ENCODE measurements around the gene MRPS9.

The MRPS9 gene

GRCh38 chr2:105125920-105126319, 88.1 kb downstream of the MRPS9 start:
- DNase-seq, result no peak

DNA sequence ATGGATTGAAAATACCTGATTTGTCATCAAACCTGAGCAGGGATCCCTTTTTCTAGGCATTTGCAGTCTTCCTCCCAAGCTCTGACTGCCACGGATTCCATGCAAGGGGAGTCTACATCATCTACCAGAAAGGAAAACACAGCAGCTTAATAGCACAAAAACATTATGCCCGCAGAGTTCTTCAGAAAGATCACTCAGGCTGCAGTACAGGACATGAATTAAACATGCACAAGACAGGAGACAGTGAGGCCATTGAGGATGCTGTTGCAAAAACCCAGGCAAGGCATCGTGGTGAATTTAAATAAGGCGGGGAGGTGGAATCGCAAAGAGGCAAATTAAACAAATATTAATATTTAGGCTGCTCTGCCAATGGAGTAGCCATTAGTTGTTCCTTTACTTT, 88.5 kb downstream of the MRPS9 start:
- DNase-seq, result no peak

DNA sequence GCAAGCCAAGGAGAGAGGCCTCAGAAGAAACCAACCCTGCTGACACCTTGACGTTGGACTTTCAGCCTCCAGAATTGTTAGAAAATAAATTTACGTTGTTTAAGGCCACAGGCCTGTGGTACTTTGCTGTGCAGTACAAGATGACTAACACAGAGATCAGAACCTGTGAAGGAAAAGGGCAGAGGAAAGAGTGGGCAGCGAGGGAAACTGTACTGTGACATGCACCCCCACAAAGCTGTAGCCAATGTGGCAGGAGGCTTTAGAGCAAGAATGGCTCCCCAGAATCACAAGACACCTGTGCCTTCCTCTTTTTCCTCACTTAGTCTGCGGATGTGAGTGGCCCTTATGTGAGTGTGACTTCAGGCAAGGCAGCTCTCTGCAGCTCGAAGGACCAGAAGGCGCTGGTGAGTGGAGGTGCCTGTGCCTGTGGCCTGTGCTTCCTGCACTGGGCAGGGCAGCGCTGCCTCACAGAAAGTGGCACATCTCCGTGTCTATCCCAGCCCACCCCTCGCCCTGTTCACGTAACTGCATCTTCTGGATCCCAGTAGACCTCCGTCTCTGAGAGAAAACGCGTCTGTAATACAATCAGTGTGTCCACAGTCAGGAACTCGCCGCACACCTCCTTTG, 89.5 kb downstream of the MRPS9 start:
- DNase-seq, result no peak

DNA sequence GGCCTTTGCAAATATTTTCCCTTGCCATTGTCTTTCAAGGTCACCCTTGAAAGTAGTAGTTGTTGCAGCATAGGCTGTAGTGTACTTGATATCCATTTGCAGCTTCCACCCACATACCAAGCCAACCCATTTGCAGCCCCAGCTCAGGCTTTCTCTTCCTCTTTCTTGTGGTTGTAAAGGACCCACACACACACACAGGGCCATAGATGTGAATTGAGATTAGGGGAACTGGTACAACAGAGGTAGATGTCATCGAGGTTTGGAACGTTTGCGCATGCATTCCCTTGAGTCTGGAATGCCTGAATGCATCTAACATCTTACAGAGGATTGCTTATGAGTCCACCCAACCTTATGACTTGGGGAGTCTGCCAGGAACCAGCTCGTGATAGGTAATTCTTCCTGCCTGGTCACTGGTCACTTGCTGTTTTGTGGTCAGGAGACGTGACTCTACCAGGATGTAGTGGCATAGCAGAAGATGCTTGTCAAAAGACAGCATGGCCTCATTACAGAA, 91.9 kb downstream of the MRPS9 start:
- DNase-seq, result no peak

DNA sequence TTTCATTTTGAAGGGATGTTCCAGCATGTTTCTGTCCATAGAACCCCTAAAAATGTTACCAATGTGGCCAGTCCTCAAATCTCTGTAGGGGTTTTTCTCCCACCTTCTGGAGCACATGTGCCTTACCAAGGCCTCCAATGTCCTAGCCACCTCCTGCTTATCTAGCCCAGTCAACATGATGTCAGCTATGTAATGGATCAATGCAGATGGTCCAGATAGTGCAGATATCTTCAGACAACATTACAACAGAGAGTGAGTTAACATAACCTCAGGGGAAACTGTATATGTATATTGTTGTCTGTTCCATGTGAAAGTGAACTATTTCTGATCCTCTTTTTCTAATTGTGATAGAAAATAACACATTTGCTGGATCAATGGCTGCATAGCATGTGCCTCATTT, 92.7 kb downstream of the MRPS9 start:
- DNase-seq, result no peak

DNA sequence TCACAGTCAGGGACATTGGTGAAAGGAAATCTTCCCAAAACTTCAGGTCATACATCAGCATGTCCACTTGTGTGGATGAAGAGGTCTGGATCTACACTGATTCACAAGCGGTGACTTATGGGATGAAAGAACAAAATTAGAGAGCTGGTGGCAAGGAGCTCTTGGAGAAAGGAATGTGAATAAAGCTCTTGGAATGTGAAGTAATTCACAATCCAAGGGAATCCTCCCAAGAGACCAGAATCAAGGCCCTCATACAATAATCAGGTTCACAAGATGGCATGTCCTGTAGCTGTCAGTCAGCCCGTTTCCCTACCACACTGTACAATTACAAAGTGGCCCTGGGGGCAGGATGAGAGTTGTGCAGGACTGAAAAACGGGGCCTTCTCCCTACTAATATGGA, 96.2 kb downstream of the MRPS9 start:
- no peak for DNase-seq

DNA sequence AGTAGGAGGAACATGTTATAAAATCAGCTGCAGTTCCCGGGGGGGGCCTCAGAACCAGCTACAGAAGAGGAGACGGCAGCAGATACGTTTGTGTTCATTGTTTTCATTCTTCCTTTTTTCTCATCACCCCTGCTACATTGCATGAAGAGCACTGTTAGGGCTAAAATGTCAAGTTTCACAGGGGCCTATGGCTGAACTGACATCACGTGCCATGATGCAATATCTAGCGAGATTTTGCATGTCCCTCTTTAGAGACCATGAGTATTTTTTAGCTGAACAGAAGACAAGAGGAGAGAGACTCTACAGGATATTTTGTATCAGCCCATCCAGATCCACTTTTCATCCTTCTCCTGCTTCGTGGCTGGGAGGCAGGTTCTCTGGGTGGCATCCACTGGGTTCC, 97.6 kb downstream of the MRPS9 start:
- DNase-seq, result no peak

DNA sequence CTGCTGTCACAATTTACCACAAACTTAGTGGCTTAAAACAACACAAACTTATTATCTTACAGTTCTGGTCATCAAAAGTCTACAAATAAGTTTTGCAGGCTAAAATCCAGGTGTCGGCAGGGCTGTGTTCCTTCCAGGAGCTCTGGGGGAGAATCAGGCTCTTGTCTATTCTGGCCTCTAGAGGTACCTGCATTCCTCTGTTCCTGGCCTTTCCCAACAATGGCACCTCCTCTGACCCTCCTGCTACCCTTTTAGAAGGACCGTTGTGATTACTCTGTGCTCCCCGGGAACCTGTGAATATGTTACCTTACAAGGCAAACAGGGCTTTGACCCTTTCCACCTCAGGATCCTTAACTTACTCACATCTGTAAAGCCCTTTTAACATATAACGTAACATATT, 98.5 kb downstream of the MRPS9 start:
- no peak for DNase-seq

GRCh38 chr2:105138643-105139042, 100.8 kb downstream of the MRPS9 start:
- no peak for DNase-seq

DNA sequence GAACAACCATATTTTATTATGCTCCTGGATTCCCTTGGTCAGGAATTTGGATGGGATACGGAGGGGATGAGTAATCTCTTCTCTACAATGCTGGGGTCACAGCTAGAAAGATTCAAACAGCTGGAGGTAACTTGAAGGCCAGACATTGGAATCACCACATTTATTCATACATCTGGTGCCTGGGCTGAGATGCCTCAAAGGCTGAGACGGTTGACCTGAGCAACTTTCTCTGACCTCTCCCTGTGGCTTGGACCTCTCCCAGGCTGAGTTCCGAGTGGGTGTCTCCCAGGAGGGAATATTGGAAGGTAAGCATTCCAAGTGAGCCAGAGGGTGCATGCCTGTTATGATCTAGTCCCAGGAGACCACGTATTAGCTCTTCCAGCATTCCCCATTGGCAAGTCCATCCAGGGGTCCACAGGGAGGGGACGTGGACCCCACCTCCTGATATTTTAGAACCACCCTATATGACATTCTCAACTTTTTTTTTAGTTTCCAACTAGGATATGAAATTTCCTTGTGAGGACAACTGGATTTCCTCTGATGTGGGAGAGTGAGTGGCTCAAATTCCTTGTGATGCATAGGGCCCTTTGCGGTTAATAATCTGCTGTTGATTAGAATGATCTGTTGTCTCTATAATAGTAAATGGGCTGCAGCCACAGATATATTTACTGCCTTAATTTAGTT, 101.8 kb downstream of the MRPS9 start:
- no peak for DNase-seq

- DNase-seq, result no peak
Measured at GRCh38 chr2:105140240-105140568, 102.3 kb downstream of the MRPS9 start.

GRCh38 chr2:105141099-105141614, 103.3 kb downstream of the MRPS9 start:
- DNase-seq, result no peak

- DNase-seq, result no peak
Measured at GRCh38 chr2:105142239-105142638, 104.4 kb downstream of the MRPS9 start.

- DNase-seq, result no peak
Measured at GRCh38 chr2:105143094-105143466, 105.2 kb downstream of the MRPS9 start.

GRCh38 chr2:105143467-105144151, 105.7 kb downstream of the MRPS9 start:
- peak; percentile 65 for DNase-seq

DNA sequence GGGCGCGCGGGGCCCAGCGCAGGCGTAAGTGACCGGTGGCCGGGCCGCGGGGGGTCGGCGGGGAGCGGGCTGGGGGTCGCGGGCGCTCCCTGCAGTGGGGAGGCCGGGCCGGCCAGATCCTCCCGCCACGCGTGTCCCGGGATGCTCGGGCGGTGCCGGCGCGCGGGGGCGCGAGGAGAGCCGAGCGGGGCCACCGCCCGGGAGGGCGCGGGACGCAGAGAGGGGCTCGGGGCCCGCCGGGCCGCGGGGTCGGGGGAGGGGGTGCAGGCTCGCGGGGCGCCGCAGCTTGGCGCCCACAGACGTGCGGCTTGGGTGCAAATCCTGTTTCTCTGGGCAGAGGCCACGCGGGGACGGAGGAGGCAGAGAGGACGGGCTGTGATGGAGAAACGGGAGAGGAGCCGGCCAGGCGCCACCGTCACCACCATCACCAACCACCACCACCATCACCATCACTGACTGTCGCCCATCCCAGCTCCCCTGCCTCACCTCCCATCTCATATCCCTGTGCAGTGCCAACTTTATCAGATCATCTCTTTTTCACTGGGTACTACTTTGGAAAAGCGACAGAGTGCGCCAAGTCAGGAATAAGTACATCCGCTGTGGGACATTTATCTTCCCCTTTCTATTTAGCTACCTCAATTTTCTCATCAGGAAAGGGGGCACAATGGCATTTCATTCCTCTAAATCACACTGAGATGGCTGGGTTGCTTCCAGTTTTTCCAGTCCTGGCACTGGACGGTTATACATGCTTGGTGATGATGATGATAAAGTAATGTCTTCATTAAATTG, 106.5 kb downstream of the MRPS9 start:
- DNase-seq, result no peak

- DNase-seq, result no peak
Measured at GRCh38 chr2:105144941-105145300, 107.1 kb downstream of the MRPS9 start.

DNA sequence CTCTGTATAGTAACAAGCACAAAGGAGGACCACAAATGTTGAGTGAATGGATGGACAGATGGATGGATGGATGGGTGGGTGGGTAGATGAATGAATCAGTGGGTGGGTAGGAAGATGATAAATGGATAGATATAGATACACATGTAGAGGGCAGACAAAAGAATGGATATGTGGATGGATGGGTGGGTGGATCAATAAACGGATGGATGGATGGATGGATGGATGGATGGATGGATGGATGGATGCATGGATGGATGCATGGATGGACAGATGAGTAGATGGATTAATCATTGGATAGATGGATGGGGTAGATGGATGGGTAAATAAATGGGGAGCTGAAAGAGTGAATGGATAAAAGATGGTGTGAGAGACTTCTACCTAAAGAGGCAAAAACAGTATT, 111.4 kb downstream of the MRPS9 start:
- DNase-seq, result no peak

Measured in stimulated activated CD4-positive, alpha-beta T cell treated with anti-CD3 and anti-CD28 coated beads, Interleukin-15, amount 100 ng/mL, for 24 hours (primary cell).